ENCODE results near the gene ZXDC. TPM values are rescaled to one million over a fixed set of nuclear protein-coding genes. Genes with fewer than 3 reads are reported as not detected.

ZXDC gene
- total RNA-seq, 4 donors from 2014 or later: 25.9 to 47.6 (median 35.3) TPM

- Histone ChIP-seq H3K9me3 (no peaks in the 10 kb centered on the region), H3K36me3 (no peaks in the 10 kb centered on the region), H3K4me3 (no peak overlapping the region), H3K4me1 (no peaks in the 10 kb centered on the region), H3K27me3 (peaks cover 7% of the 10 kb centered on the region), H3K27ac (no peak overlapping the region)
- TF ChIP-seq POLR2A (IDR thresholded peaks at IDR 0.05) (no peak), EP300 (IDR thresholded peaks at IDR 0.05) (no peak), CTCF (IDR thresholded peaks at IDR 0.05) (no peak), POLR2AphosphoS5 (IDR thresholded peaks at IDR 0.05) (no peak)
- WGBS, 2 donors (ENCODE audit: low coverage in 1 of 2): 43 to 63% methylated on average over 6 of the region's 12 CpGs
- ATAC-seq: peak; percentile 44
These were observed 18.7 kb upstream of the ZXDC start for GRCh38 chr3:126494204-126494969.

GRCh38 chr3:126493739-126494138 lies 18.0 kb upstream of the ZXDC start:
- Histone ChIP-seq H3K27ac (no peak overlapping the region), H3K4me3 (no peak overlapping the region), H3K36me3 (no peaks in the 10 kb centered on the region), H3K9me3 (no peaks in the 10 kb centered on the region), H3K4me1 (no peaks in the 10 kb centered on the region), H3K27me3 (peaks cover 3% of the 10 kb centered on the region)
- no peak for ATAC-seq
- 62 to 67% methylated on average over 4 to 6 of the region's 9 CpGs for WGBS, 2 donors (ENCODE audit: low coverage in 1 of 2)
- TF ChIP-seq POLR2AphosphoS5 (IDR thresholded peaks at IDR 0.05) (no peak), CTCF (IDR thresholded peaks at IDR 0.05) (no peak), POLR2A (IDR thresholded peaks at IDR 0.05) (no peak), EP300 (IDR thresholded peaks at IDR 0.05) (no peak)

GRCh38 chr3:126493051-126493450 lies 17.4 kb upstream of the ZXDC start:
- ATAC-seq: no peak
- Histone ChIP-seq H3K36me3 (no peaks in the 10 kb centered on the region), H3K4me3 (no peak overlapping the region), H3K4me1 (no peaks in the 10 kb centered on the region), H3K27ac (no peak overlapping the region), H3K27me3 (peaks cover 3% of the 10 kb centered on the region), H3K9me3 (no peaks in the 10 kb centered on the region)
- TF ChIP-seq CTCF (IDR thresholded peaks at IDR 0.05) (no peak), POLR2AphosphoS5 (IDR thresholded peaks at IDR 0.05) (no peak), POLR2A (IDR thresholded peaks at IDR 0.05) (no peak), EP300 (IDR thresholded peaks at IDR 0.05) (no peak)
- 60 to 79% methylated on average over 1 to 5 of the region's 14 CpGs for WGBS, 2 donors (ENCODE audit: low coverage in 1 of 2)

- no peak for ATAC-seq
- H3K4me3 ChIP-seq: no peak overlapping the region
These were observed 15.7 kb upstream of the ZXDC start for GRCh38 chr3:126491221-126492013.

More at GRCh38 chr3:126491221-126492013, 15.7 kb upstream of the ZXDC start:
- Histone ChIP-seq H3K9me3 (no peaks in the 10 kb centered on the region), H3K27me3 (peaks cover 3% of the 10 kb centered on the region), H3K4me1 (no peaks in the 10 kb centered on the region), H3K27ac (no peak overlapping the region), H3K36me3 (no peaks in the 10 kb centered on the region)
- WGBS, 2 donors (ENCODE audit: low coverage in 1 of 2): 85% methylated on average over 5 to 7 of the region's 21 CpGs
- TF ChIP-seq POLR2A (IDR thresholded peaks at IDR 0.05) (no peak), POLR2AphosphoS5 (IDR thresholded peaks at IDR 0.05) (no peak), EP300 (IDR thresholded peaks at IDR 0.05) (no peak), CTCF (IDR thresholded peaks at IDR 0.05) (no peak)

Measured in gastroesophageal sphincter (tissue), 4 donors.